IMR-90 (cell line): Measurements from ENCODE around the gene BEST1. TPM values are rescaled to one million over a fixed set of nuclear protein-coding genes. Genes with fewer than 3 reads are reported as not detected.

ENCODE experiments used
- ATAC-seq: fragments of 200-7000 bp; cut with Tn5 transposase; 2 replicates; pipeline ENCODE4 v1.9.1; 2020; ENCODE audit warnings: low read depth, mild to moderate bottlenecking, moderate library complexity
- BruUV-seq: library from RNA; stranded (reverse); fragments of 400-500 nt; replicated peaks from 2 replicates; lab custom pipeline; 2021; lab: Mats Ljungman, UMichigan
- CTCF ChIA-PET: fragments of 300-600 bp; formaldehyde crosslinking; extraction: SDS; loops from one replicate; lab custom pipeline; 2021; ENCODE audit warnings: antibody characterized with exemption; lab: Yijun Ruan, JAX
- POLR2A ChIA-PET: fragments of 300-600 bp; sonication (Branson Sonifier 250); formaldehyde crosslinking; loops from one replicate; lab custom pipeline; 2022; ENCODE audit warnings: antibody characterized with exemption; ENCODE audit not compliant: unreplicated experiment; lab: Charles Lee
- DNase-seq: peaks from one replicate; pipeline ENCODE4 v3.0.0; 2013
- H2AFZ ChIP-seq: replicated peaks from 2 replicates; pipeline ENCODE3; 2013; ENCODE audit warnings: low read length, mild to moderate bottlenecking; ENCODE audit not compliant: poor library complexity
- H2AK5ac ChIP-seq: 2 replicates; pipeline ENCODE4 v1.6.1; 2013; ENCODE audit warnings: low read depth, low read length, inconsistent platforms
- H2AK9ac ChIP-seq: replicated peaks from 2 replicates; pipeline ENCODE3; 2013; ENCODE audit warnings: mild to moderate bottlenecking, low read depth, low read length, moderate library complexity; ENCODE audit not compliant: poor library complexity
- H2BK120ac ChIP-seq: 2 replicates; pipeline ENCODE4 v1.6.1; 2013; ENCODE audit warnings: low read depth, low read length, inconsistent platforms
- H2BK15ac ChIP-seq: 3 replicates; pipeline ENCODE4 v1.6.1; 2013; ENCODE audit warnings: low read depth, low read length, inconsistent platforms
- H2BK20ac ChIP-seq: 2 replicates; pipeline ENCODE4 v1.6.1; 2013; ENCODE audit warnings: low read depth, mild to moderate bottlenecking, inconsistent platforms, low read length, moderate library complexity
- H2BK5ac ChIP-seq: 2 replicates; pipeline ENCODE4 v1.6.1; 2013; ENCODE audit warnings: mild to moderate bottlenecking, low read depth, low read length, inconsistent platforms; ENCODE audit not compliant: poor library complexity, severe bottlenecking
- H3K14ac ChIP-seq: replicated peaks from 2 replicates; pipeline ENCODE4 v1.6.1; 2013; ENCODE audit warnings: low read depth, low read length, inconsistent platforms
- H3K18ac ChIP-seq: 2 replicates; pipeline ENCODE4 v1.6.1; 2013; ENCODE audit warnings: low read depth, low read length, control low read depth
- H3K23ac ChIP-seq: 2 replicates; pipeline ENCODE4 v1.6.1; 2013; ENCODE audit warnings: low read depth, low read length, inconsistent platforms
- H3K27ac ChIP-seq: 2 replicates; pipeline ENCODE4 v1.5.1; 2013; ENCODE audit warnings: mild to moderate bottlenecking, control low read depth, low read length; ENCODE audit not compliant: insufficient read depth
- H3K27me3 ChIP-seq: 2 replicates; pipeline ENCODE4 v1.6.1; 2013; ENCODE audit warnings: low read length; ENCODE audit not compliant: control insufficient read depth, insufficient read depth
- H3K36me3 ChIP-seq: 2 replicates; pipeline ENCODE4 v1.6.1; 2013; ENCODE audit warnings: low read length, mixed read lengths; ENCODE audit not compliant: control insufficient read depth, insufficient read depth
- H3K4ac ChIP-seq: 2 replicates; pipeline ENCODE4 v1.6.1; 2013; ENCODE audit warnings: low read depth, low read length, inconsistent platforms
- H3K4me1 ChIP-seq: 2 replicates; pipeline ENCODE4 v1.6.1; 2013; ENCODE audit warnings: low read length, mixed read lengths; ENCODE audit not compliant: control insufficient read depth, insufficient read depth
- H3K4me2 ChIP-seq: 2 replicates; pipeline ENCODE4 v1.6.1; 2013; ENCODE audit warnings: low read depth, mild to moderate bottlenecking, control low read depth, low read length, moderate library complexity
- H3K4me3 ChIP-seq: 2 replicates; pipeline ENCODE4 v1.5.1; 2013; ENCODE audit warnings: low read depth, mild to moderate bottlenecking, control low read depth, low read length, moderate library complexity; ENCODE audit not compliant: insufficient read depth
- H3K56ac ChIP-seq: 2 replicates; pipeline ENCODE4 v1.6.1; 2013; ENCODE audit warnings: low read length, inconsistent platforms; ENCODE audit not compliant: insufficient read depth; ENCODE audit errors: extremely low read depth
- H3K79me1 ChIP-seq, 2 experiments: 2 replicates each; pipeline ENCODE4 v1.6.1; 2013; ENCODE audit warnings: low read length in 2 of 2, inconsistent platforms in 1 of 2, low read depth in 1 of 2
- H3K9ac ChIP-seq: 2 replicates; pipeline ENCODE4 v1.6.1; 2013; ENCODE audit warnings: low read depth, low read length, control low read depth
- H3K9me1 ChIP-seq: 2 replicates; pipeline ENCODE4 v1.6.1; 2013; ENCODE audit warnings: low read length, inconsistent platforms; ENCODE audit not compliant: insufficient read depth
- H3K9me3 ChIP-seq: 2 replicates; pipeline ENCODE4 v1.6.1; 2013; ENCODE audit warnings: low read length; ENCODE audit not compliant: control insufficient read depth, insufficient read depth
- H4K20me1 ChIP-seq: 2 replicates; pipeline ENCODE4 v1.6.1; 2013; ENCODE audit warnings: low read length, inconsistent platforms; ENCODE audit not compliant: insufficient read depth
- H4K5ac ChIP-seq: 2 replicates; pipeline ENCODE4 v1.6.1; 2013; ENCODE audit warnings: mild to moderate bottlenecking, low read depth, low read length, control low read depth
- H4K8ac ChIP-seq, 2 experiments: 2 replicates each; pipeline ENCODE4 v1.6.1; 2013; ENCODE audit warnings: low read depth in 2 of 2, low read length in 2 of 2, control low read depth in 1 of 2, inconsistent platforms in 1 of 2
- H4K91ac ChIP-seq: 2 replicates; pipeline ENCODE4 v1.6.1; 2013; ENCODE audit warnings: low read depth, low read length, inconsistent platforms; ENCODE audit not compliant: insufficient read depth
- BHLHE40 ChIP-seq: fragments of 150-350 bp; IDR thresholded peaks from 2 replicates; pipeline ENCODE4 v1.6.1; 2016; ENCODE audit warnings: mild to moderate bottlenecking, low read depth, low read length
- CEBPB ChIP-seq: IDR thresholded peaks from 2 replicates; pipeline ENCODE4 v1.6.1; 2012; ENCODE audit warnings: low read depth, low read length, improper control_type of control experiment
- CHD1 ChIP-seq: IDR thresholded peaks from 2 replicates; pipeline ENCODE4 v1.6.1; 2012; ENCODE audit warnings: low read depth, low read length, improper control_type of control experiment
- CTCF ChIP-seq: conservative IDR thresholded peaks from 2 replicates; pipeline ENCODE4 v1.5.1; 2012; ENCODE audit warnings: mild to moderate bottlenecking, low read depth, low read length, improper control_type of control experiment
- ELK1 ChIP-seq: fragments of 150-350 bp; IDR thresholded peaks from 2 replicates; pipeline ENCODE4 v1.6.1; 2016; ENCODE audit warnings: low read depth, mild to moderate bottlenecking, low read length, moderate library complexity, borderline replicate concordance
- FOS ChIP-seq: fragments of 150-350 bp; IDR thresholded peaks from 2 replicates; pipeline ENCODE4 v1.6.1; 2016; ENCODE audit warnings: low read depth, low read length
- MAFK ChIP-seq: IDR thresholded peaks from 2 replicates; pipeline ENCODE4 v1.6.1; 2012; ENCODE audit warnings: low read depth, low read length, improper control_type of control experiment
- NFE2L2 ChIP-seq: fragments of 150-350 bp; IDR thresholded peaks from 2 replicates; pipeline ENCODE4 v1.6.1; 2016; ENCODE audit warnings: low read depth, mild to moderate bottlenecking, low read length
- POLR2A ChIP-seq: IDR thresholded peaks from 2 replicates; pipeline ENCODE4 v1.6.1; 2012; ENCODE audit warnings: mild to moderate bottlenecking, low read depth, low read length
- RAD21 ChIP-seq: IDR thresholded peaks from 2 replicates; pipeline ENCODE4 v1.6.1; 2012; ENCODE audit warnings: low read length, improper control_type of control experiment
- RCOR1 ChIP-seq: IDR thresholded peaks from 2 replicates; pipeline ENCODE4 v1.6.1; 2012; ENCODE audit warnings: mild to moderate bottlenecking, low read length, improper control_type of control experiment; ENCODE audit not compliant: insufficient replicate concordance
- RFX5 ChIP-seq: IDR thresholded peaks from 2 replicates; pipeline ENCODE4 v1.8.0; 2012; ENCODE audit warnings: low read depth, mild to moderate bottlenecking, low read length, moderate library complexity
- USF2 ChIP-seq: fragments of 150-350 bp; IDR thresholded peaks from 2 replicates; pipeline ENCODE4 v1.6.1; 2017; ENCODE audit warnings: mild to moderate bottlenecking, antibody characterized with exemption, low read length, low read depth
- WGBS, 2 experiments: methylation state at CpG; one replicate each; pipeline versions ENCODE4 v1.1.5 to v1.1.7; 2013; ENCODE audit warnings: missing lambda C conversion rate in 2 of 2; ENCODE audit not compliant: insufficient read length in 1 of 2; ENCODE audit errors: extremely low coverage in 2 of 2; 5-methylcytosine and 5-hydroxymethylcytosine counted together
- dilution Hi-C: fragments of 300-500 bp; cut with HindIII; formaldehyde crosslinking; loops from one replicate; pipeline ENCODE4 v1.14.3; 2018; ENCODE audit warnings: low sequenced_read_pairs; ENCODE audit not compliant: unreplicated experiment
- in situ Hi-C: fragments of 300-500 bp; cut with MboI; formaldehyde crosslinking; loops from 3 replicates; pipeline ENCODE4 v1.14.3; 2019; ENCODE audit warnings: low sequenced_read_pairs, inconsistent platforms, mixed read lengths
- intact Hi-C: fragments of 100-400 bp; cut with micrococcal nuclease; formaldehyde crosslinking; loops from 2 replicates; pipeline ENCODE4 v1.10.0; 2022
- polyA plus RNA-seq, 3 experiments: library from polyadenylated mRNA; depleted of rRNA; stranded (reverse); fragments of >200 nt; gene quantifications; 2 replicates each; pipeline ENCODE4 v1.2.3, GENCODE V29; 2012; ENCODE audit warnings: low replicate concordance in 1 of 3
- total RNA-seq: library from RNA; depleted of rRNA; stranded (reverse); fragments of >200 nt; gene quantifications from 2 replicates; pipeline ENCODE4 v1.2.3, GENCODE V29; 2012

BEST1 gene
- total and polyA plus RNA-seq, 2 of the 4 experiments (the other 2 are of a cell fraction), result 0.90 to 1.4 TPM

GRCh38 chr11:61940466-61940865 lies 9.7 kb upstream of the BEST1 start:
- Histone ChIP-seq H3K9ac (no peak overlapping the region), H4K8ac (no peak overlapping the region), H2BK120ac (no peak overlapping the region), H3K4me1 (no peaks in the 10 kb centered on the region), H2AK5ac (no peak overlapping the region), H2AFZ (no peak overlapping the region), H3K9me3 (peaks cover 12% of the 10 kb centered on the region), H4K5ac (no peak overlapping the region), H4K20me1 (no peaks in the 10 kb centered on the region), H3K56ac (no peak overlapping the region), H2BK15ac (no peak overlapping the region), H4K91ac (no peak overlapping the region), H3K4me2 (no peak overlapping the region), H3K27ac (no peak overlapping the region), H3K18ac (no peak overlapping the region), H3K4ac (no peak overlapping the region), H2BK20ac (no peak overlapping the region), H3K79me1 (no peaks in the 10 kb centered on the region), H3K9me1 (no peaks in the 10 kb centered on the region), H3K36me3 (no peaks in the 10 kb centered on the region), H3K23ac (no peak overlapping the region), H3K14ac (no peak overlapping the region), H3K4me3 (no peak overlapping the region), H3K27me3 (peaks cover 2% of the 10 kb centered on the region), H2AK9ac (no peak overlapping the region), H2BK5ac (no peak overlapping the region)
- dilution Hi-C loops, result no loop called here
- no peak for TF ChIP-seq USF2
- no peak for TF ChIP-seq CEBPB
- TF ChIP-seq RFX5, result no peak
- no peak for TF ChIP-seq BHLHE40
- TF ChIP-seq NFE2L2, result no peak
- TF ChIP-seq POLR2A, result no peak
- no peak for TF ChIP-seq CHD1
- TF ChIP-seq RAD21, result no peak
- no peak for TF ChIP-seq MAFK
- no peak for TF ChIP-seq RCOR1
- no peak for TF ChIP-seq CTCF
- no peak for TF ChIP-seq ELK1
- TF ChIP-seq FOS, result no peak
- ChIA-PET POLR2A (no interaction called here), CTCF (interaction anchor here (1.2 kb wide), 1 partner anchor 142 kb away, joined by 4 read pairs; no protein-coding TSS in a partner anchor)
- 81% methylated on average over 8 of the region's 10 CpGs; no CpG with 5 or more reads in 1 of the 2 experiments for WGBS, 2 experiments
- in situ Hi-C loops, result no loop called here
- BruUV-seq, result no TSS peak
- no peak for ATAC-seq
- intact Hi-C loops, result no loop called here
- no peak for DNase-seq
